GM08714 (cell line): ENCODE results near the gene SLC44A1.
A peak's percentile ranks its signal among the peaks of the same experiment; 100 is the strongest.

ENCODE experiments used
- H3K4me3 ChIP-seq: fragments of 200-500 bp; sonication (Bioruptor generic); 2 replicates; pipeline ENCODE4 v1.5.1; 2014; ENCODE audit warnings: mild to moderate bottlenecking, low read length, inconsistent platforms
- ZNF274 ChIP-seq: IDR thresholded peaks from 2 replicates; pipeline ENCODE4 v1.6.1; 2012; ENCODE audit warnings: mild to moderate bottlenecking, low read depth, low read length

Gene SLC44A1

GRCh38 chr9:105373723-105374122 is 129.3 kb downstream of the SLC44A1 start:
- TF ChIP-seq ZNF274 = no peak
- no peak overlapping the region for H3K4me3 ChIP-seq

DNA sequence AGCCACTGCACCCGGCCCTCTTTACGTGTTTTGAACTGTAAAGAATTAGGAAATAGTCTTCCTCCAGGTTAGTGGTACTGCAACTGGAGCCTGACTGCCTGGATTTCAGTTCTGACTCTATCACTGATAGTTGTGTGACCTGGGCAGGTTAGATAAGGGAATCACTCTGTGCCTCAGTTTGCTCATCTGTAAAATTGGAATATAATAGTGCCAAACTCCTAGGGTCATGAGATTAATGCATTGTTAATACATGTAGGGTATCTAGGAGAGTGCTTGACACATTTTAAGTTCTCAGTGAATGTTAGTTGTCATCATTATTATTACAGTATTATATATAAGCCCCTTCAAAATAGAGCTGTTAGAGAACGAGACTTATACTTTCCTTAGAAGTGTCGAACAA is 130.9 kb downstream of the SLC44A1 start:
- TF ChIP-seq ZNF274 = no peak

DNA sequence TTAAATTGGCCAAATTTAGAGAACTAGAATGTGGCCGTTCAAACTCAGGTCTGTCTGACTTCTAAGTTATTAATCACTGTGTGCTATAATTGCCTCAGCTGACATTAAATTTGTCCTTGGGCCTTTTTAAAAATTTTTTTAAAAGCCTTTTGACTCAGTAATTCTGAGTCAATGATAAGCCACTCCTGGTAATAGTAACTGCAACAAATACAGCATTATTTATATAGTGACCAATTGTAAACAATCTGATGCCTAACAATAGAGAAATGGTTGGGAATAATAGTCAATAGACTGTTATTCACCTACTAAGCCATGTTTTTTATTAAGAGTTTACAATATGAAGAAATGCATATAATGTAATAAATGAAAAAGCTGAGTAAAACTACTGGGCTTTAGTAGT is 132.4 kb downstream of the SLC44A1 start:
- H3K4me3 ChIP-seq = no peak overlapping the region
- TF ChIP-seq ZNF274 = no peak

More for the DNA sequence above, 130.9 kb downstream of the SLC44A1 start:
- no peak overlapping the region for H3K4me3 ChIP-seq

DNA sequence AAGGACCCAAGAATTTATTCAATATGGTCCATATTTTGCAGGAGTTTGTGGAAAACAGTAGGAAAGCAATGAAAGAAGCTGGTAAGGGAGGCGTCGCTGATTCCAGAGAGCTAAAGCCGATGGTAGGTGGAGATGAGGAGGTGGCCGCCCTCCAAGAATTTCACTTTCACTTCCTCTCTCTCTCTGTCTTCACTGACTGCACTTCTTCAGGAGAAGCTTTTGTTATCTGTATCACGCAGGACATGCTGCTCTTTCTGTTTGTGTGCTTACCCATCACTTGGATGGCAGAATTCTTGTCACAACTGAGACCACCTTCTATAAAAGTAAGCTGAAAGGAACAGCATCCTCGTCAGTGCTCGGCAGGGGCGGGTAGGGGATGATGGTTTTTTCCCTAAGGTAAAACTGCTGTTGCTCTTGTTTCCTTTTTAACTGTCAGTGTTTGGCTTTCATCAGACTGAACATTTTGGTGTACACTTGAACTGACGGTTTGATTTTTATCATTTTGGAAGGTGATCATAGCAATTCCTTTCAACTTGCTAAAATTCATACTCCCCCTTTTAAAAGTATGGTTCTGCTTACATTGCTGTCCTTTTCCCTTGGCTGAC is 141.0 kb downstream of the SLC44A1 start:
- TF ChIP-seq ZNF274 = no peak
- H3K4me3 ChIP-seq = peak overlapping the region; percentile 67

- no peak for TF ChIP-seq ZNF274
- no peak overlapping the region for H3K4me3 ChIP-seq
Measured at GRCh38 chr9:105389796-105390195, 145.3 kb downstream of the SLC44A1 start.

GRCh38 chr9:105390871-105391270 is 146.4 kb downstream of the SLC44A1 start:
- no peak overlapping the region for H3K4me3 ChIP-seq
- TF ChIP-seq ZNF274 = no peak

DNA sequence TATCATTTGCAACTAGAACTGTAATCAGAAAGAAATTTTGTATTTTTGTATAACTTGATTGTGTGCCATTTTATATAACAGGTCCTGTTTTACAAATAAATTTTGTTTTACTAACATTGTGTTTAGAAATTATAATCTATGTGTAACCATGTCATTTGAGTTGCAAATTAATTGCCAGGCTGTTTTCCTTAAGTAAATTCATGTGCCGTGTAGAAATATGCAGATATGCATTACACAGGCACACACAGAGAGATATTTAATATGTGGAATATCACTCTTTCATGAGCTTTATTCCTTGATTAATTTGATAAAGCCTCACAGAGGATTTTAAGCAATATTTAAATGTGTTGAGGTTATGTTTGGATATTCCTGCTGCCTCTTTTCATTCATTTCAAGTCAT is 146.8 kb downstream of the SLC44A1 start:
- no peak overlapping the region for H3K4me3 ChIP-seq
- no peak for TF ChIP-seq ZNF274

- no peak overlapping the region for H3K4me3 ChIP-seq
- TF ChIP-seq ZNF274 = no peak
Measured at GRCh38 chr9:105392531-105392930, 148.1 kb downstream of the SLC44A1 start.

- no peak for TF ChIP-seq ZNF274
- H3K4me3 ChIP-seq = no peak overlapping the region
Measured at GRCh38 chr9:105393576-105394344, 149.3 kb downstream of the SLC44A1 start.

- no peak overlapping the region for H3K4me3 ChIP-seq
- TF ChIP-seq ZNF274 = no peak
Measured at GRCh38 chr9:105396441-105396840, 152.0 kb downstream of the SLC44A1 start.

DNA sequence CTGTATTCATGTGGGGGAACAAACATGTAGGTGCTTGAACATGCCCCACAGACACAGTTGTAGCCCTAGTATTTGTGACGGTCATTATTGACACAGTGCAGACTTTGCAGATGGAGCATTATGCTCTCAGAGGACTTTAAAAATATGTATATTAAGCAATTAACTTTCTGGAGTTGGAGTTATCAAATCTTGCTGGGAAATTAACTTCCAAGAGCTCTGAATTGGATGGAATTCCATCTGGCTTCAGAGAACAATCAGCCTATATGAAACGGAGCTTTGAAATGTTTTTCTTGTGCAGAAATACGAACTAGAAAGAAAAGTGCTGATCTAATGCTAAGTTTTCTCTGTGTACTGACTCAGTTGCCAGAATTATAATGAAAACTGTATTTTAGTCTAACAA is 152.4 kb downstream of the SLC44A1 start:
- H3K4me3 ChIP-seq = no peak overlapping the region
- TF ChIP-seq ZNF274 = no peak

- no peak overlapping the region for H3K4me3 ChIP-seq
- no peak for TF ChIP-seq ZNF274
Measured at GRCh38 chr9:105399117-105399516, 154.7 kb downstream of the SLC44A1 start.

- no peak overlapping the region for H3K4me3 ChIP-seq
- no peak for TF ChIP-seq ZNF274
Measured at GRCh38 chr9:105401651-105402050, 157.2 kb downstream of the SLC44A1 start.

- H3K4me3 ChIP-seq = no peak overlapping the region
- TF ChIP-seq ZNF274 = no peak
Measured at GRCh38 chr9:105403552-105404248, 159.2 kb downstream of the SLC44A1 start.

DNA sequence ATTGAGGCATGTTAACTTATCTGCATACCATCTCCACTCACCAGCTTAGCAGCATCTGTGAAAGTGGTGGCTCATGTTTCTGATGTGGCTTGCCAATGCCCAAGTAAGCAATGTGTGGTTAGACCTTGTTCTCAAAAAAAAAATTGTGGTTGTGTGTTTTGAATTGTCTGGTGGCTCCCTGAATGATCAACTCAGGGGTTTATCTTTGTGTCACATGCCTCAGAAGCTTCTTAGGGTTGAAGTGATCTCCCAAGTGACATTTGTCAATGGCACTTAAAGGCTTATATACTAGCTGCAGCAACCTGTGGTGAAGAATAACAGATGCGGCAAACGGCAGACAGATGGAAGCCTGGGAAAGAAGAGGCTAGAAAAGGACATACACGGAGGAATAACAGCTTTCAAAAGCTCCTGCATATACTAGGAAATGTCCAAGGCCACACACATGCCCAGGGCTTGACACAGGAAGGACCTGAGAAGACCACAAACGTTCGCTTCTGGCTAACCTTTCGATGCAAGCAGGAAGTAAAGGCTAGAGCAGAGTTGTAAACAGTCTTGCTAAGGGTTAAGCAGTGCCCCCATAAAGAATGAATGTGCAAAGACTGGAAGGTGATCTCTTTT is 161.2 kb downstream of the SLC44A1 start:
- no peak for TF ChIP-seq ZNF274
- peak overlapping the region; percentile 17; the same call in 1 of the 2 replicates for H3K4me3 ChIP-seq

DNA sequence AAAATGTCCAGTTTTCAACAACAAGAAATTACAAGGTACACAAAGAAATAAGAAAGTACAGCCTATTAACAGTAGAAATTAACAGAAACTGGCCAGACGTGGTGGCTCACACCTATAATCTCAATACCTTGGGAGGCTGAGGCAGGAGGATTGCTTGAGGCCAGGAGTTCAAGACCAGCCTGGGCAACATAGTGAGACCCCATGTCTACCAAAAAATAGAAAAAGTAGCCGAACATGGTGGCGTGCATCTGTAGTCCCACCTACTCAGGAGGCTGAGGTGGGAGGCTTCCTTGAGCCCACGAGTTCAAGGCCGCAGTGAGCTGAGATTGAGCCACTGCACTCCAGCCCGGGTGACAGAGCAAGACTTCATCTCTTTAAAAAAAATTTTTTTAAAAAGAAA is 161.9 kb downstream of the SLC44A1 start:
- no peak for TF ChIP-seq ZNF274
- H3K4me3 ChIP-seq = peak overlapping the region; percentile 37; the same call in 1 of the 2 replicates
